CD14-positive monocyte (primary cell): Measurements from ENCODE around the gene NODAL. TPM values are rescaled to one million over a fixed set of nuclear protein-coding genes. Genes with fewer than 3 reads are reported as not detected.

Experiments used
- DNase-seq, 3 donors: peaks; one replicate each; pipeline ENCODE4 v3.0.0-alpha.2; 2011 to 2022
- H2AFZ ChIP-seq: 2 replicates; pipeline ENCODE4 v1.6.0; 2012; ENCODE audit warnings: mild to moderate bottlenecking, low read depth, low read length, inconsistent platforms; ENCODE audit not compliant: insufficient read depth, poor library complexity, severe bottlenecking
- H3K27ac ChIP-seq, 2 donors: 1 replicate in 1 of 2; 2 replicates in 1 of 2; pipeline ENCODE4 v1.5.1; 2012 to 2013; ENCODE audit warnings: low read length in 2 of 2, control low read depth in 1 of 2, inconsistent platforms in 1 of 2, low read depth in 1 of 2, mild to moderate bottlenecking in 1 of 2
- H3K27me3 ChIP-seq, 2 donors: one replicate each; pipeline versions ENCODE4 v1.6.0 to v1.6.1; 2011 to 2013; ENCODE audit warnings: low read length in 2 of 2; ENCODE audit not compliant: control insufficient read depth in 2 of 2, insufficient read depth in 2 of 2
- H3K36me3 ChIP-seq, 2 donors: replicated peaks in 1 of 2; 1 replicate in 1 of 2; 2 replicates in 1 of 2; pipeline versions ENCODE4 v1.5.1 to v1.6.1; 2012 to 2013; ENCODE audit warnings: low read length in 2 of 2, control low read depth in 1 of 2, inconsistent platforms in 1 of 2, mild to moderate bottlenecking in 1 of 2; ENCODE audit not compliant: insufficient read depth in 2 of 2, control insufficient read depth in 1 of 2
- H3K4me1 ChIP-seq, 2 donors: 1 replicate in 1 of 2; 2 replicates in 1 of 2; pipeline versions ENCODE4 v1.5.1 to v1.6.1; 2012 to 2013; ENCODE audit warnings: low read length in 2 of 2, control low read depth in 1 of 2, inconsistent platforms in 1 of 2, mild to moderate bottlenecking in 1 of 2, moderate library complexity in 1 of 2; ENCODE audit not compliant: insufficient read depth in 2 of 2, control insufficient read depth in 1 of 2
- H3K4me2 ChIP-seq: replicated peaks from 2 replicates; pipeline ENCODE3; 2012; ENCODE audit warnings: low read length, moderate library complexity, mild to moderate bottlenecking; ENCODE audit not compliant: poor library complexity, severe bottlenecking; ENCODE audit errors: extremely low read depth
- H3K4me3 ChIP-seq, 3 experiments: fragments of 200-600 bp in 1 of 3; sonication (generic) in 1 of 3; replicated peaks in 1 of 3; 1 replicate in 2 of 3; 2 replicates in 1 of 3; pipeline ENCODE4 v1.5.1; 2011 to 2013; ENCODE audit warnings: low read length in 3 of 3, mild to moderate bottlenecking in 3 of 3, control low read depth in 2 of 3, low read depth in 2 of 3, inconsistent platforms in 1 of 3, moderate library complexity in 1 of 3
- H3K79me2 ChIP-seq: 2 replicates; pipeline ENCODE4 v1.6.0; 2012; ENCODE audit warnings: mild to moderate bottlenecking, control low read depth, inconsistent platforms, low read length, moderate library complexity; ENCODE audit not compliant: insufficient read depth
- H3K9ac ChIP-seq: 2 replicates; pipeline ENCODE4 v1.6.0; 2017; ENCODE audit warnings: low read length, mild to moderate bottlenecking; ENCODE audit not compliant: insufficient read depth, poor library complexity, severe bottlenecking
- H3K9me3 ChIP-seq, 2 donors: replicated peaks in 1 of 2; 1 replicate in 1 of 2; 2 replicates in 1 of 2; pipeline versions ENCODE4 v1.5.1 to v1.6.1; 2012 to 2013; ENCODE audit warnings: low read length in 2 of 2, control low read depth in 1 of 2; ENCODE audit not compliant: control insufficient read depth in 1 of 2, insufficient read depth in 1 of 2
- H4K20me1 ChIP-seq: 2 replicates; pipeline ENCODE4 v1.6.0; 2012; ENCODE audit warnings: mild to moderate bottlenecking, low read length, control low read depth, moderate library complexity; ENCODE audit not compliant: insufficient read depth
- H3K27ac Mint-ChIP-seq, 7 donors: one replicate each; pipeline ENCODE4 v1.8.0; 2020; ENCODE audit warnings: mild to moderate bottlenecking in 7 of 7, mixed read lengths in 7 of 7, moderate library complexity in 6 of 7, inconsistent platforms in 2 of 7
- H3K27me3 Mint-ChIP-seq, 3 donors: one replicate each; pipeline ENCODE4 v1.8.0; 2021 to 2022; ENCODE audit warnings: low read depth in 3 of 3, mild to moderate bottlenecking in 3 of 3, mixed read lengths in 3 of 3, moderate library complexity in 3 of 3, inconsistent platforms in 1 of 3
- H3K36me3 Mint-ChIP-seq, 2 donors: one replicate each; pipeline ENCODE4 v1.8.0; 2020; ENCODE audit warnings: mixed read lengths in 2 of 2, inconsistent platforms in 1 of 2, mild to moderate bottlenecking in 1 of 2
- H3K4me1 Mint-ChIP-seq: one replicate; pipeline ENCODE4 v1.8.0; 2020; ENCODE audit warnings: mild to moderate bottlenecking, mixed read lengths
- H3K4me3 Mint-ChIP-seq, 2 donors: one replicate each; pipeline ENCODE4 v1.8.0; 2020; ENCODE audit warnings: mild to moderate bottlenecking in 2 of 2, mixed read lengths in 2 of 2, moderate library complexity in 1 of 2
- H3K9me3 Mint-ChIP-seq, 7 donors: one replicate each; pipeline ENCODE4 v1.8.0; 2020 to 2022; ENCODE audit warnings: mixed read lengths in 7 of 7, mild to moderate bottlenecking in 6 of 7, moderate library complexity in 6 of 7, inconsistent platforms in 2 of 7
- WGBS: methylation state at CpG from one replicate; pipeline ENCODE4 v1.1.5; 2013; ENCODE audit warnings: missing lambda C conversion rate; ENCODE audit not compliant: insufficient coverage; 5-methylcytosine and 5-hydroxymethylcytosine counted together
- intact Hi-C, 2 donors: fragments of 100-400 bp; cut with micrococcal nuclease; formaldehyde crosslinking; loops; one replicate each; pipeline versions ENCODE4 v1.15.0 to v1.15.1; 2023
- polyA plus RNA-seq, 3 donors: library from polyadenylated mRNA; depleted of rRNA in 1 of 3; unstranded in 2 of 3; stranded (reverse) in 1 of 3; fragments of 300-500 nt in 2 of 3; fragments of >200 nt in 1 of 3; fragmentation: Illumina TruSeq in 2 of 3; gene quantifications; 1 replicate in 2 of 3; 2 replicates in 1 of 3; pipeline ENCODE4 v1.2.3, GENCODE V29; 2012 to 2021
- TF ChIP-seq, protein P1 (sequence below): fragments of 200-600 bp; IDR thresholded peaks from one replicate; pipeline ENCODE4 v1.8.0; 2022; ENCODE audit warnings: antibody characterized with exemption, mild to moderate bottlenecking

Gene NODAL
- polyA plus RNA-seq, 3 donors: not detected

DNA sequence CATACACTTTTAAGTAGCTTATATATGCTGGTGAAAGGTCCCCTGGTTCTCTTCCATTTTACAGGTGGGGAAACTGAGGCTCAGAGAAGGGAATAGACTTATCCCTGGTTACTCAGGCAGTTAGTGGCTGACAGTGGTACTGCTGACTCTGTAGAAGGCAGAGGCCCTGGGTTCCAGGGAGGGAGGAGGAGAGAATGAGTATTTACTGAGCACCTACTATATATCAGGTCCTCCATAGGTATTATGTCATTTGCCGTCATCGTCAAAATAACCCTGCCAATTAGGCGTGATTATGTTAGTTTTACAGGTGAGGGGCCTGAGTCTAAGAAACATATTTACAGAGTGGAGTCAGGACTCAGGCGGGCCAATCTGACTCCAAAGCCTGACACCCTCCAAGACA lies 23.8 kb upstream of the NODAL start:
- peaks cover 0 to under 1% of the 10 kb centered on the region in 2 donors for H3K27me3 ChIP-seq
- no peaks in the 10 kb centered on the region for H3K9me3 ChIP-seq
- no peak for DNase-seq
- intact Hi-C loops: no loop called here
- no peak overlapping the region for H3K27ac ChIP-seq
- H3K79me2 ChIP-seq: no peaks in the 10 kb centered on the region
- Mint-ChIP-seq H3K4me3 (no peak overlapping the region), H3K4me1 (no peaks in the 10 kb centered on the region), H3K36me3 (no peaks in the 10 kb centered on the region), H3K9me3 (no peaks in the 10 kb centered on the region), H3K27ac (no peak overlapping the region), H3K27me3 (peaks cover 7 to 9% (median 9%) of the 10 kb centered on the region in 3 donors)
- WGBS: no CpG with 5 or more reads among the region's 4 CpGs
- H3K4me2 ChIP-seq: no peak overlapping the region
- H3K9ac ChIP-seq: no peak overlapping the region
- no peaks in the 10 kb centered on the region for H3K36me3 ChIP-seq
- H2AFZ ChIP-seq: no peak overlapping the region
- H3K4me1 ChIP-seq: no peaks in the 10 kb centered on the region
- H3K4me3 ChIP-seq: no peak overlapping the region
- TF ChIP-seq, protein P1, sequence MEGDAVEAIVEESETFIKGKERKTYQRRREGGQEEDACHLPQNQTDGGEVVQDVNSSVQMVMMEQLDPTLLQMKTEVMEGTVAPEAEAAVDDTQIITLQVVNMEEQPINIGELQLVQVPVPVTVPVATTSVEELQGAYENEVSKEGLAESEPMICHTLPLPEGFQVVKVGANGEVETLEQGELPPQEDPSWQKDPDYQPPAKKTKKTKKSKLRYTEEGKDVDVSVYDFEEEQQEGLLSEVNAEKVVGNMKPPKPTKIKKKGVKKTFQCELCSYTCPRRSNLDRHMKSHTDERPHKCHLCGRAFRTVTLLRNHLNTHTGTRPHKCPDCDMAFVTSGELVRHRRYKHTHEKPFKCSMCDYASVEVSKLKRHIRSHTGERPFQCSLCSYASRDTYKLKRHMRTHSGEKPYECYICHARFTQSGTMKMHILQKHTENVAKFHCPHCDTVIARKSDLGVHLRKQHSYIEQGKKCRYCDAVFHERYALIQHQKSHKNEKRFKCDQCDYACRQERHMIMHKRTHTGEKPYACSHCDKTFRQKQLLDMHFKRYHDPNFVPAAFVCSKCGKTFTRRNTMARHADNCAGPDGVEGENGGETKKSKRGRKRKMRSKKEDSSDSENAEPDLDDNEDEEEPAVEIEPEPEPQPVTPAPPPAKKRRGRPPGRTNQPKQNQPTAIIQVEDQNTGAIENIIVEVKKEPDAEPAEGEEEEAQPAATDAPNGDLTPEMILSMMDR: no peak
- no peaks in the 10 kb centered on the region for H4K20me1 ChIP-seq

DNA sequence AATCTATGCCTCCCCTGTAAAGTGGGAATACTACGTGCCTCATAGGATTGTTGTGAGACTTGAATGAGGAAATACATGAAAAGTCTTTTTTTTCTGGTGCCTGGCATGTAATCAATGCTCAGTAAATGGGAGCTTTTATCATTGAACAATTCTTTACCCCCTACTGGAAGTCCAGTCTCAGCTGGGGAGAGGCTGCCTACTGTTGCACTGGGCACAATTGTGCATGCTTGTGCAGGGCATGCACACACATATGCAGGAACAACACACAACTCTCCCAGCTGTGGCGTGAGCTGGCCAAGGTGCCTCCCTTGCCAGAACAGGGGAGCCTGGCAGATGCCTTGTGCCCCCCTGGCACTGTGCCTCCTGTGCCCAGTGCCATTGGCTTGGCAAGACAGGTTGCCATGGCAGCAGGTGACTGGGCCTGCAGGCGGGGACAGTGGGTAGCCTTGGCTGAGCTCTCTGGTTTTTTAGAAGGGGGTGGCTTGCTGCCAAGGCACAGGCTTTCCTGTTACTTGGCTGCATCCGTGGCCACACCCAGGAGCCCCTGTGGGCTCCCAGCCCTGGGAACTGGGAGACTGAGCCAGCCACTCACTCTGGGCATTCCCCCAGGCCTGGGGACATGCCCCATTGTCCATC lies 21.0 kb upstream of the NODAL start:
- Histone ChIP-seq H4K20me1 (no peaks in the 10 kb centered on the region), H3K27me3 (peaks cover 11 to 27% of the 10 kb centered on the region in 2 donors), H3K9ac (no peak overlapping the region), H3K36me3 (no peaks in the 10 kb centered on the region), H3K27ac (no peak overlapping the region), H3K4me2 (no peak overlapping the region), H3K79me2 (no peaks in the 10 kb centered on the region), H3K4me1 (peaks cover 8 to 11% of the 10 kb centered on the region in 2 donors), H3K4me3 (no peak overlapping the region), H2AFZ (no peak overlapping the region), H3K9me3 (peaks cover 2 to 6% of the 10 kb centered on the region in 2 donors)
- TF ChIP-seq, protein P1: no peak
- Mint-ChIP-seq H3K9me3 (peaks cover 0 to 5% (median 0%) of the 10 kb centered on the region in 7 donors), H3K36me3 (peaks cover 0 to 1% of the 10 kb centered on the region in 2 donors), H3K4me1 (peaks cover 11% of the 10 kb centered on the region), H3K27ac (no peak overlapping the region), H3K4me3 (no peak overlapping the region), H3K27me3 (peaks cover 32 to 35% (median 35%) of the 10 kb centered on the region in 3 donors)
- WGBS: 40% methylated on average over 3 of the region's 4 CpGs
- intact Hi-C loops: no loop called here
- DNase-seq: no peak
